Activated T-cell treated with anti-CD3 and anti-CD28 coated beads for 24 hours (primary cell): ENCODE data around the gene ARSB.
"Not testable (repeated sequence)": the region's sequence is repeated elsewhere in the genome, so short reads cannot be mapped to it uniquely, and the experiment has no call there.

ENCODE experiments used
- DNase-seq: peaks from one replicate; pipeline ENCODE4 v3.0.0-alpha.2; 2020; ENCODE audit warnings: low read depth

The ARSB gene

DNA sequence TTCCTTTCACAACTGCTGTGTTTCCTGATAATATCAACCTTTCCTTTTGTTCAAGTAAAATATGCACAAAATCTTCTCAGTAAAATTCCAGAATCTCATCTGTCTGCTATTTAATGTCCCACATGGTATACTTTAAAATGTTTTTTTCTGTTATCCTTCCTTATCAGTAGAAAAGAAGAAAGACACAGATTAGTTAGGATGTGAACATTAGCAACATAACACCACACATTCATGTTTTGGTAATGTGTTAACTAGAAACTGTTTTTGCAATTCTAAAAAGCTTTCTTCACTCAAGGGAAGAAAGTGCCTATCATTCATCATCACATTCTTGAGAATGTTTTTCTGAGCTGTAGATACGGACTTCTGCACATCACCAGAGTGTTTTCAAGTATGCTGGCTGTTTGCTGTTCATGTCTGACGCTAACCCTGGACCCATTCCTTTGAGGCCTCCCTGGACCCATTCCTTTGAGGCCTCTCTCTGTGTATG lies 10.5 kb upstream of the ARSB start:
- DNase-seq: no peak

GRCh38 chr5:78993165-78993564 lies 8.1 kb upstream of the ARSB start:
- no peak for DNase-seq

DNA sequence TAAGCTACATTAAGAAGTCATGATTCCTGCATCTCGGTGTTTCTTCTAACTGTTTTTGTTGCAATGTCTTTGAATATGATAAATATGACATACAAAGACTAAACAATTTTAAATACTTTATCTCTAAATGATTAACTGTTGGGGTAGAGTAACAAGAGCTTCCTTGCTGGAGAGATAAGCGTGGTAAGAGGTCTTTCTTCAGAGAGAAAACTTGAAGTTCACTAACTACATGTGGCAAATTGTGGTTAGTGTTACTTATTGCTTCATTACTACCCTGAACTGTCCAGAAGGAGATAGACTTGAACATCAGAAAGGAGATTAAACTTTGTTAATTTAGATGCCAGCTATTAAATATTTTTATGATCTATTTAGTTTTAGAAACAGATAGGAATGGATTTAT lies 7.0 kb upstream of the ARSB start:
- no peak for DNase-seq

DNA sequence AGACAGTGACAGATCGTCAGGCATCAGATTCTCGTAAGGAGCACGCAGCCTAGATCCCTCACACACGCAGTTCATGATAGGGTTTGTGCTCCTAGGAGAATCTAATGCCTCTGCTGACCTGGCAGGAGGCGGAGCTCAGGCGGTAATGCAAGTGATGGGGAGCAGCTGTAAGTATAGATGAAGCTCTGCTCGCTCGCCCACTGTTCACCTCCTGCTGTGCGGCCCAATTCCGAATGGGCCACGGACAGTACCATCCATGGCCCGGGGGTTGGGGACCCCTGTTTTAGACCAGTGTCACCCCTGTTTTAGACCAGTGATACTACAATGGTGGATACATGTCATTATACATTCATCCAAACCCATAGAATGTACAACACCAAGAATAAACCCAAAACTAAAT lies 4.0 kb upstream of the ARSB start:
- no peak for DNase-seq

GRCh38 chr5:78985725-78986223 lies 664 bp upstream of the ARSB start:
- DNase-seq: peak; percentile 44

DNA sequence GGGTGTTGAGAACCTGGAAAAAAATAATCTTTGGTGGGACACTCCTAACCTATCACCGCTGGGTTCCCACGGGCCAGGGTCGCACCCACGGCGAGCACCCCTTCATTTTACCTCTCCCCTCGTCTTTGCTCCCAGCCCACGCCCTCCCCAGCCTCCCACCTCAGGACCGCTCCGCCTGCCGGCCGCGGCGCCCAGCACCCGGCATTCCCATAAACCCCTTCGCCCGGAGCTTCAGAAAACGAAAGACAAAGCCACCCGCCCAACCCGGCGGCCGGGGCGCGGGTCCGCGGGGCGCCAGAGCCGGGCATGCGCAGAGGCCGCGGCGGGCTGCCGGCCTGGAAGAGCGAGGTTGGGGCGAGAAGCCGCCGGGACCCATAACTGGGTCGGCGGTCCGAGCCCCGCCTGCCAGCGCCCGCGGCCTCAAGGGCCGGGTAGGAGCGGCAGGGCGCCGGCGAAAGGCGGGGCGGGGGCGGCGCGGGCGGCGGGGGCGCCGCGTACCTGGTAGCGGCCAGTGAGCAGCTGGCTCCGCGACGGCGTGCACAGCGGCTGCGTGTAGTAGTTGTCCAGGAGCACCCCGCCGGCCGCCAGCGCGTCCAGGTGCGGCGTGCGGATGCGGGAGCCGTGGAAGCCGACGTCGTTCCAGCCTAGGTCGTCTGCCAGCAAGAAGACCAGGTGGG lies 533 bp downstream of the ARSB start:
- DNase-seq: peak; percentile 77

DNA sequence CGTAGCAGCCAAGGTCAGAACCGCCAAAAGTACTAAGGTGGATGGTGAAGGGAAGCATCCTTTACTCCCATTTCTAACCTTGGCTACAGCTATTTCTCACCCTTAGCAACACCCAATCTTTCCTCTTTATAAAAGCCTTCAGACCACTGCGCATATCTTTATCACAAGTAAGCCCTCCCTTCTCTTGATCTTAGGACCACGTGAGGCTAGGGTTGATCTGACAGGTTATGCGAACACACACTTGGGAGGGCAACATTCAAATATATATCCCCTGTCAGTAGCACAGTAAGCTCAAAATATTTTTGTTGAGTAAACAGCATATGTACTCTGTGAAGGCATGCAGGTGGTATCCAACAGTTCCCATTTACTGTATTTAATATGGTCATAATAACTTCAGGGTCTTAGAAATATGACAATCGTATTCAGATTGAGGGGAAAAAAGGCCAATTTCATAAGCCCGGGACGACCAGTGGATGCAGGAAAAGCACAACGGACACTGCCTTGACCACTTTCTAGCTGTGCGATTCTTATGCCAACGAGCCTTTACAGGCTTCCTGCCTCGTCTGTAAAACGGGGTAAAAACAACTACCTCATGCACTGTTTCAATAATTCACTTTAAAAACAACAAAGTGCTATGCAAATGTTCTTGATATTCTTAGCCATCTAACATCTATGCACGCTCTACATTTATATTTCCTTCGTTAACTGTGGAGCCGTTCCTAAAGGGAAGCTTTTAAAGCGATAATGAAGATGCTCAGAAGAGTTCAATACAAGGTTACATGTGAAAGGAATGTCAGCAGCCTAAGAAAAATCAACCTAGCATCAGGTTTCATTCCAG lies 1.3 kb downstream of the ARSB start:
- DNase-seq: no peak

GRCh38 chr5:78983194-78983593 lies 1.9 kb downstream of the ARSB start:
- DNase-seq: not testable (repeated sequence)

DNA sequence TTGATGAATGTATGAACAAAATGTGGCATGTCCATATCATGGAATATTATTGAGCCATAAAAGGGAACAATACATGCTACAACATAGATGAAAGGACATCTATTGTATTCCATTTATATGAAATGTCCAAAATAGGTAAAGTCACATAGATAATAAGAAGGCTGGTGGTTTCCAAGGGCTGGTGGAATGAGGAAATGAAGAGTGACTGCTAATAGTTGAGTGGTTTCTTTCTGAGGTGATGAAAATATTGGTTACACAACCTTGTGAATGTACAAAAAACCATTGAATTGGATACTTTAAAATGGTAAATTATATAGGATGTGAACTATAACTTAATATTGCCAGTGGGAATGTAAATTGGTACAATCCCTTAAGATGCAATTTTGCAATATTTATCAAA lies 5.2 kb downstream of the ARSB start:
- no peak for DNase-seq

DNA sequence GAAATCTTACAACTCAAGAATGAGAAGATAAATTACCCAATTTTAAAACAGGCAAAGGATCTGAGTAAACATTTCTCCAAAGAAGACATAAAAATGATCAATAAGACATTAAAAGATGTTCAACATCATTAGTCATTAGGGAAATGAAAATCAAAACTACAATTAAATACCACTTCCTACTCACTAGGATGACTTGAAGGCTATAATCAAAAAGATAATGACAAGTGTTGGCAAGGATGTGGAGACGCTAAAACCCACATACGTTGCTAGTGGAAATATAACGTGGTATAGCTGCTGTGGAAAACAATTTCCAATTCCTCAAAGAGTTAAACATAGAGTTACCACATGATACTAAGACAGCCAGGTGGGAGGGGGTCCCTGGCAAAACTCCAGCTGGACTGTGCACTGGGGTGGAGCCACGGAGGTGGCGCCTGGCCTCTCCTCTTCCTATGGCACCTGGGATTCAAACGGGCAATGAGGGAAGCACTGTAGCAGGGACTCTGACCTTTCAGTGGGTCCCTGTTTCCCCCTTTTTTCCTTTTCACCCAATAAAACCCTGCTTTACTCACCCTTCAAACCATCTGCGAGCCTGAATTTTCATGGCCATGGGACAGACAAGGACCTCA lies 5.9 kb downstream of the ARSB start:
- no peak for DNase-seq

DNA sequence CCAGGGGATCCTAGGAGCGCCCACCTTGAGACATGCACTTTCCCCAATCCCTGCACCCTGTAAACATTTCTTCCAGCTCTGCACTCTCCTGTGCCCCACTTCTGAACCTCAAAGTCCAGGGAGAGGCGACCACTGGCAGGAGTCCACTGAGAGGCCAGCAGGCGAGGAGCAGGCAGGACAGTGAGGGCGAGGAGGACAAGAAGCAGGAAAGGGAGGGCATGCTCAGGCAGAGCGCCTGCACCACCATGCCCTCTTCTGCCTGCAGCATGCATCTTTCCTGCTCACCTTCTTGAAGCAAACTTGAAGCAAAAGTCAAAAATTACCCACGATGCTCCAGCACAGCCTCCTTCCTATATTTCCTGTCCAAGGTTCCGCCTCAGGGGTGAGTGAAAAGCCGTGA lies 10.1 kb downstream of the ARSB start:
- DNase-seq: no peak

DNA sequence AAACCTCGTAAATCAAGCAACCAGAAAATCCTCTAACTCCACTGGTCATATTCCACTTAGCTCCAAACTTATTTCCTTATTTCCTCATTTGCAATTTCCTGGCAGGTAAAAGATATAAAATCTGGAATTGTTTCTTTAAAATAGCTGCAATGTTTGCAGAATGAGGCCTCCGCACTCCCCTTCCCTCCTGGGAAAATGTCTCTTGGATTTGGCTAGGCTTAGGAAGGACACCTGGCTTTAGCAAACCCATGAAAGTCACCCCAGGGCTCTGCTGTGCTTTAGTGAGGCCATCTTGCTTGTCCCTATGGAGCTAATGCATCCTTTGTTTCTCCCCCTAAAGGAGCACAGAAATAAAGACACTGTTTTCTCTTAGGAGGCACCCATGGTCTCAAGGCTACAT lies 10.5 kb downstream of the ARSB start:
- DNase-seq: no peak

DNA sequence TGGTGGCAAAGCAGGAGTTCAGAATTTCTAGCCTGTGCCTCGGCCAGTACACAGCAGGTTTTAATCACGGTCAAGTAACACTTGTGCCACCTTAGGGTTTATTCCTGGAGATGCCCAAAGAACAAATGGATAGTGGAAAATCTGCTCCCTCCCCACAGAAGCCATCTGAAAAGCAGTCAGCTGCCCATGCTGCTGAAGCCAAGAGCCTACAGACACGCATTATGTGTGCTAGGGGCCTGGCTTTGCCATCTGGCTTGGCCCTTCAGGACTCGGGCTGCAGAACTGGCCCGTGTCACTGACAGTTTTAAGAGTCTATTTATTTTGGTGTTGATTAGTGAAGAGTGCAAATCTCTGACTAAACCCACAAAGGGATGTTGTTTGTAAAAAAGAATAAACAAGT lies 11.1 kb downstream of the ARSB start:
- no peak for DNase-seq

GRCh38 chr5:78972654-78973428 lies 12.3 kb downstream of the ARSB start:
- no peak for DNase-seq

GRCh38 chr5:78971998-78972397 lies 13.1 kb downstream of the ARSB start:
- no peak for DNase-seq

DNA sequence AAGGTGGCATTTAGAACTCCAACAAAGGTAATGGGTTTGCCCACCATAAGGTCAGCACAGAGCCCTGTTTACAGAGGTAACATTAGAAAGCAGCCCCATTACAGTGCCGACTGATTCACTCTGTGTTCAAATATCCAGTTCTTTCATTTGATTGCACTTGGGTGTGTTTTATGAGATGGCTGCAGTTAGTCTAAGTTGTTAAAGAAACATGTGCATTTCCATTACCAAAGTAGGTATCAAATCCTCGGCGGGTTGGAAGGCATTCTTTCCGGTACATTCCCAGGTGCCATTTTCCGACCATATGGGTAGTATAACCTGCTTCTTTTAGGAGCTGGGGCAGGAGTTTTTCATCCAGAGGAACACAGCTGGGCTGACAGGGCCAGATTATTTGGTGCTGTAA lies 16.3 kb downstream of the ARSB start:
- DNase-seq: no peak

DNA sequence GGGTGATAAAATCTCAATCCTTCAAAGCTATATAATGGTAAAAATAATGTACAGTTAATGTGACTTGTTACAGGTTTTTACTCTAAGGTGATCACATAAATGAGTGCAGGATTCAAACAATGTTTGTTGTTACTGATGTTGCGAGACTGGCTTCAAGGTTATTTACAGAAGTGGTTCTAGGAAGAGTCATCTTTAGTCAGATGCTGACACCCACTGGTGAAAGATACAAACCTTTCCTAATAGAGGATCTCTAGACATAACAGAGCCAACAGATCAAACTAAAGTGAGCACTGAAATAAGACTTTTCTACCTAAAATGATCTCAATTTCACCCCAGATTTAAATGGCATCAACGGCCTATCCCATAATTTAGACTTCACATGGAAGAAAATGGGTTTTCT lies 20.2 kb downstream of the ARSB start:
- DNase-seq: no peak

- DNase-seq: no peak
These were observed 23.4 kb downstream of the ARSB start for GRCh38 chr5:78961743-78962142.

DNA sequence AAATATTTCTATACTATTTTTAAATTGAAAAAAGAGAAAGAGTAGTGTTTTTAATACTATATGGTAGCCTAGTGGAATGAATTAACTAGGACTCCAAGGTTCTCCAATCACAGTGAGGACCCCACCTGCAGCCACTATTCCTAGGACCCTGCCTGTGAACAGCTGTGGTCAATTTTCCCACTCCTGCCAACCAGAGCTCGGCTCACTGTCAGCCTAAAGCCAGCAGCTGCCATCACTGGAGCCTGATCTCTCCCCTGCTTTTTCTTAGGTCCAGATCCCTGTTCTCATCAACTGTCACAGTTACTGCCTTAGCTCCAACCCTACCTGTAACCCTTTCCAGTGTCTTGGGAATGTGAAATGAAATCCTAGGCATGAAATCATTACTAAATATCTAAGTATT lies 25.3 kb downstream of the ARSB start:
- DNase-seq: no peak

DNA sequence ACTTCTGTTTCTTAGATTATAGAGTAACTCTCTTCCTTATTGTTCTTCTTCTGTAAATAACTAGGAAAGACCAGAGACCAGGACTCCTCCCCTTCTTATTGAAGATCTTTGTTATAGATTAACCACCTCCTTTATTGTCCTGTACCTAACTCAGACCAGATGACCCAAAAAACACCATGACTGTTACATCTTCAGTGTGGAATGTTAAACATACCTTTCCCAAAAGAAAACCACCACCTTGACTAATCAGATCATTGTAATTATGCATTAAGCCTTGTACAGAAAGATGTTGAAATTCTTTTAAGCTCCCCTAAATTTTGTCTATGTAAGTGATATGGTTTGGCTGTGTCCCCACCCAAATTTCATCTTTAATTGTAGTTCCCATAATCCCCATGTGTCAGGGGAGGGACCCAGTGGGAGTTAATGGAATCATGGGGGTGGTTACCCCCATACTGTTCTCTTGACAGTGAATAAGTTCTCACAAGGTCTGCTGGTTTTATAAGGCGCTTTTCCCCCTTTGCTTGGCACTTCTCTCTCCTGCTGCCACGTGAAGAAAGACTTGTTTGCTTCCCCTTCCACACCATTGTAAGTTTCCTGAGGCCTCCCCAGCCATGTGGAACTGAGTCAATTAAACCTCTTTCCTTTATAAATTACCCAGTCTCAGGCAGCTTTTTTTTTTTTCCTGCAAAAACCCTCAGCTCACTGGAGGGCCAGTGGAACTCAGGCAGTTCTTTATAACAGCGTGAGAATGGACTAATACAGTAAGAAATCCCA lies 26.3 kb downstream of the ARSB start:
- no peak for DNase-seq

DNA sequence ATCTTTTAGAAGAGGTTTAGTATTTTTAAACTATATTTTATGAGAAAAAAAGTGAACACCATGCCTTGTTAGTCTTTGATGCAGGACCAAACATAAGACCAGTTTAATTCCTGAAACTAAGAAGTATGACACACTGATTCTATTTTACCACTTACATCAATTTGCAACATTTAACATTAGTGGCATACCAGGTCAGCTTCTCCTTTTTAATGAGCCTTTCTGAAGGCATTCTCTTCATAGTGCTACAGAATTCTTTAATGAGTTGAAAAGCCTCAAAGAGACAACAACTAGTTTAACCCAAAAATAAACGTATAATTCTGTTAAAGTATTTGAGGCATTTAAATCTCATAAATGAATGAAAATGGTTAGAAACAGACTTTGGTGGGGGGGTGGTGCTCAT lies 28.2 kb downstream of the ARSB start:
- DNase-seq: no peak
